PC-3 (cell line): ENCODE results near the gene ACTL9. TPM values are rescaled to one million over a fixed set of nuclear protein-coding genes. Genes with fewer than 3 reads are reported as not detected.
A peak's percentile ranks its signal among the peaks of the same experiment; 100 is the strongest.

ENCODE experiments used
- ATAC-seq: fragments of 200-7000 bp; cut with Tn5 transposase; 2 replicates; pipeline ENCODE4 v1.9.1; 2020; ENCODE audit warnings: mild to moderate bottlenecking, moderate library complexity
- BruUV-seq: library from RNA; stranded (reverse); fragments of 400-500 nt; replicated peaks from 2 replicates; lab custom pipeline; 2021; lab: Mats Ljungman, UMichigan
- CTCF ChIA-PET: fragments of 300-600 bp; sonication (Branson Sonifier 250); formaldehyde crosslinking; loops from one replicate; lab custom pipeline; 2022; ENCODE audit warnings: antibody characterized with exemption; lab: Charles Lee
- POLR2A ChIA-PET: fragments of 300-600 bp; sonication (Branson Sonifier 250); formaldehyde crosslinking; loops from one replicate; lab custom pipeline; 2022; ENCODE audit warnings: antibody characterized with exemption; ENCODE audit not compliant: unreplicated experiment; lab: Charles Lee
- DNase-seq: peaks from one replicate; pipeline ENCODE4 v3.0.0-alpha.2; 2015
- H2AFZ ChIP-seq: fragments of 300-600 bp; sonication (generic); 2 replicates; pipeline ENCODE4 v1.6.0; 2016; ENCODE audit warnings: antibody characterized with exemption, low read length
- H3F3A ChIP-seq: fragments of 300-600 bp; sonication (generic); one replicate; pipeline ENCODE4 v1.6.0; 2017; ENCODE audit warnings: antibody characterized with exemption, low read length, control low read depth, mild to moderate bottlenecking; ENCODE audit not compliant: unreplicated experiment
- H3K27ac ChIP-seq: fragments of 300-600 bp; sonication (generic); 2 replicates; pipeline ENCODE4 v1.5.1; 2016; ENCODE audit warnings: mild to moderate bottlenecking, low read length
- H3K27me3 ChIP-seq: fragments of 300-600 bp; sonication (generic); 2 replicates; pipeline ENCODE4 v1.6.1; 2016; ENCODE audit warnings: low read length, mixed read lengths
- H3K36me3 ChIP-seq: fragments of 300-600 bp; sonication (generic); 2 replicates; pipeline ENCODE4 v1.6.1; 2016; ENCODE audit warnings: low read depth, mixed run types, low read length, mixed read lengths
- H3K4me1 ChIP-seq: fragments of 300-600 bp; sonication (generic); 2 replicates; pipeline ENCODE4 v1.5.1; 2016; ENCODE audit warnings: low read length; ENCODE audit not compliant: insufficient read depth
- H3K4me2 ChIP-seq: fragments of 300-600 bp; sonication (generic); 2 replicates; pipeline ENCODE4 v1.6.0; 2016; ENCODE audit warnings: low read length
- H3K4me3 ChIP-seq: fragments of 300-600 bp; sonication (generic); 2 replicates; pipeline ENCODE4 v1.5.1; 2016; ENCODE audit warnings: mild to moderate bottlenecking, low read length, mixed read lengths
- H3K79me2 ChIP-seq: fragments of 300-600 bp; sonication (generic); 2 replicates; pipeline ENCODE4 v1.6.1; 2017; ENCODE audit warnings: low read length, mixed read lengths
- H3K9ac ChIP-seq: fragments of 300-600 bp; sonication (generic); 2 replicates; pipeline ENCODE4 v1.6.0; 2016; ENCODE audit warnings: mild to moderate bottlenecking, low read length
- H3K9me2 ChIP-seq: fragments of 300-600 bp; sonication (generic); replicated peaks from 2 replicates; pipeline ENCODE4 v1.6.1; 2016; ENCODE audit warnings: mixed run types, low read length, mixed read lengths
- H3K9me3 ChIP-seq: fragments of 300-600 bp; sonication (generic); 2 replicates; pipeline ENCODE4 v1.6.1; 2016; ENCODE audit warnings: low read length, mixed read lengths
- H4K20me1 ChIP-seq: fragments of 300-600 bp; sonication (generic); 2 replicates; pipeline ENCODE4 v1.6.1; 2016; ENCODE audit warnings: low read length, mixed read lengths
- EZH2 ChIP-seq: fragments of 300-600 bp; sonication (generic); IDR thresholded peaks from one replicate; pipeline ENCODE4 v1.6.1; 2017; ENCODE audit warnings: antibody characterized with exemption, mild to moderate bottlenecking, low read length; ENCODE audit not compliant: unreplicated experiment
- EZH2phosphoT487 ChIP-seq: fragments of 300-600 bp; sonication (generic); IDR thresholded peaks from 2 replicates; pipeline ENCODE4 v1.6.1; 2018; ENCODE audit warnings: mild to moderate bottlenecking, antibody characterized with exemption, low read length, borderline replicate concordance
- intact Hi-C: fragments of 100-400 bp; cut with micrococcal nuclease; formaldehyde crosslinking; loops from 2 replicates; pipeline ENCODE4 v1.9.0; 2023
- total RNA-seq: library from RNA; depleted of rRNA; stranded (reverse); fragments of >200 nt; gene quantifications from 2 replicates; pipeline ENCODE4 v1.2.3, GENCODE V29; 2014
- TF ChIP-seq, protein P1 (sequence below): fragments of 300-600 bp; sonication (generic); conservative IDR thresholded peaks from 2 replicates; pipeline ENCODE4 v1.5.1; 2017; ENCODE audit warnings: antibody characterized with exemption, low read depth, mild to moderate bottlenecking, low read length

The ACTL9 gene
- total RNA-seq, 1 experiment from 2014 or later, result not detected

GRCh38 chr19:8699908-8700307, 1.3 kb upstream of the ACTL9 start:
- Histone ChIP-seq H3K9me2 (no peaks in the 10 kb centered on the region), H3K36me3 (no peaks in the 10 kb centered on the region), H3K4me1 (no peaks in the 10 kb centered on the region), H3K9me3 (no peaks in the 10 kb centered on the region), H3K9ac (no peak overlapping the region), H3K4me2 (no peak overlapping the region), H3K27me3 (peaks cover 28% of the 10 kb centered on the region), H2AFZ (no peak overlapping the region), H3F3A (no peaks in the 10 kb centered on the region), H3K4me3 (no peak overlapping the region), H3K27ac (no peak overlapping the region), H3K79me2 (no peaks in the 10 kb centered on the region), H4K20me1 (no peaks in the 10 kb centered on the region)
- TF ChIP-seq EZH2phosphoT487, result no peak
- TF ChIP-seq, protein P1, sequence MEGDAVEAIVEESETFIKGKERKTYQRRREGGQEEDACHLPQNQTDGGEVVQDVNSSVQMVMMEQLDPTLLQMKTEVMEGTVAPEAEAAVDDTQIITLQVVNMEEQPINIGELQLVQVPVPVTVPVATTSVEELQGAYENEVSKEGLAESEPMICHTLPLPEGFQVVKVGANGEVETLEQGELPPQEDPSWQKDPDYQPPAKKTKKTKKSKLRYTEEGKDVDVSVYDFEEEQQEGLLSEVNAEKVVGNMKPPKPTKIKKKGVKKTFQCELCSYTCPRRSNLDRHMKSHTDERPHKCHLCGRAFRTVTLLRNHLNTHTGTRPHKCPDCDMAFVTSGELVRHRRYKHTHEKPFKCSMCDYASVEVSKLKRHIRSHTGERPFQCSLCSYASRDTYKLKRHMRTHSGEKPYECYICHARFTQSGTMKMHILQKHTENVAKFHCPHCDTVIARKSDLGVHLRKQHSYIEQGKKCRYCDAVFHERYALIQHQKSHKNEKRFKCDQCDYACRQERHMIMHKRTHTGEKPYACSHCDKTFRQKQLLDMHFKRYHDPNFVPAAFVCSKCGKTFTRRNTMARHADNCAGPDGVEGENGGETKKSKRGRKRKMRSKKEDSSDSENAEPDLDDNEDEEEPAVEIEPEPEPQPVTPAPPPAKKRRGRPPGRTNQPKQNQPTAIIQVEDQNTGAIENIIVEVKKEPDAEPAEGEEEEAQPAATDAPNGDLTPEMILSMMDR, result no peak
- no peak for TF ChIP-seq EZH2
- no TSS peak for BruUV-seq
- POLR2A ChIA-PET, result no interaction called here
- ATAC-seq (no peak), DNase-seq (no peak)
- intact Hi-C loops, result no loop called here
- CTCF ChIA-PET, result no interaction called here

DNA sequence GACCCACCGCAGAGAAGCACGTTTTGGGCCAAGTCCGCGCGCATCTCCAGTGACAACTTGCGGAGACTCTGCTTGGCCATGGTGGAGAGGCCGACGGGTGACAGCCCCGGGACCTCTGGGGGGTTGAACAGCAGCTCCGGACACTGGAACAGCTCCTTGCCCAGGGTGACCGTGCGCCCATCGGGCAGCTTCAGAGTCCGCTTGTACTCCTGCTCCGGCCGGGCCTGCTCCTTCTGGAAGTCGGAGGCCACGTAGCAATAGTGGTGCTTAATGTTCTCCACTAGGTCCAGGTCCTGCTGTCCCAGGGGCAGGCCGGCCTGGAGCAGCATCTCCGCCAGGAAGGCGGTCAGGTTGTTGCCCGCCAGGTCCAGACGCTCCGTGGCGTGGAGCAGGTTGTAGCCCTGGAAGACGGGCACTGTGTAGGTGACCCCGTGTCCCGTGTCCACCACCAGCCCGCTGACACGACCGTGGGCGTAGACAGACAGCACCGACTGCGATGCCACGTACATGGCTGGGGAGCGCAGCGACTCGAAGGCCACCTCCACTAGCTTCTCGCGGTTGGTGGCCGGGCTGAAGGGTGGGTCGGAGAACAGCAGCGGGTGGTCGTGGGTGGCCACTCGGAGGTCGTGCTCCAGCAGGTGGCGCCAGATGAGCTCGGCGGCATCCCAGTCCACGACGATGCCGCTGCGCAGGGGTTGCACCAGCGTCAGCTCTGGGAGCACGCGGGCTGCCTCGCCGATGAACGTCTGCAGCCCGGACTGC, 743 bp downstream of the ACTL9 start:
- no peak for TF ChIP-seq EZH2
- TF ChIP-seq, protein P1, result peak; percentile 56
- no TSS peak for BruUV-seq
- H3F3A ChIP-seq, result no peaks in the 10 kb centered on the region
- peaks cover 10% of the 10 kb centered on the region for H3K27me3 ChIP-seq
- H3K27ac ChIP-seq, result no peak overlapping the region
- H3K9me2 ChIP-seq, result no peaks in the 10 kb centered on the region
- no peaks in the 10 kb centered on the region for H3K9me3 ChIP-seq
- no peak overlapping the region for H3K4me2 ChIP-seq
- ChIA-PET CTCF (interaction anchor here (0.6 kb wide), 1 partner anchor 392 kb away, joined by 10 read pairs; no protein-coding TSS in a partner anchor), POLR2A (no interaction called here)
- H3K4me3 ChIP-seq, result no peak overlapping the region
- H2AFZ ChIP-seq, result no peak overlapping the region
- no peak for ATAC-seq
- intact Hi-C loops, result no loop called here
- H3K36me3 ChIP-seq, result no peaks in the 10 kb centered on the region
- DNase-seq, result no peak
- no peaks in the 10 kb centered on the region for H3K79me2 ChIP-seq
- H3K4me1 ChIP-seq, result no peaks in the 10 kb centered on the region
- H4K20me1 ChIP-seq, result no peaks in the 10 kb centered on the region
- H3K9ac ChIP-seq, result no peak overlapping the region

DNA sequence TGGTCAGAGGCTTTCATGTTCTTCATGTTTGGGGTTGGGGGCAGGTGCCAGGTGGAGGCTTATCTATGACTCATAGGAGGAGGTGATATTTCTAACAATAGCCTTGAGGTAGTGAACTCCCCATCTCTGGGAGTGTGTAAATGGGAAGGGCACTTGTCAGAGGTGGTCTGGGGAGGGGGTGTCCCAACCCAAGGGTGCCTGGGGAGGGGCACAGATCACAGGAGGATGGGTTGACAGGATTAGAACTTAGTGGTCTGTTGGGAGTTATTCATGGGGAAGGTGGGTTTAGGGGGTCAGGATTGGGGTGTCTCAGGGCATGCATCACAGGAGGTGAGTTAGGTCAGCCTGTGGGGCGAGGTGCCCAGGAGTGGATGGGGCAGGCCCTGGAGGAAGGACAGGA, 1.6 kb downstream of the ACTL9 start:
- no peak overlapping the region for H3K9ac ChIP-seq
- no TSS peak for BruUV-seq
- H3K36me3 ChIP-seq, result no peaks in the 10 kb centered on the region
- H3K4me3 ChIP-seq, result no peak overlapping the region
- ChIA-PET CTCF (no interaction called here), POLR2A (no interaction called here)
- no peaks in the 10 kb centered on the region for H4K20me1 ChIP-seq
- no peaks in the 10 kb centered on the region for H3F3A ChIP-seq
- no peaks in the 10 kb centered on the region for H3K9me2 ChIP-seq
- H3K27ac ChIP-seq, result no peak overlapping the region
- TF ChIP-seq EZH2phosphoT487 (no peak), EZH2 (no peak)
- TF ChIP-seq, protein P1, result no peak
- no peaks in the 10 kb centered on the region for H3K9me3 ChIP-seq
- no peak overlapping the region for H3K4me2 ChIP-seq
- H2AFZ ChIP-seq, result no peak overlapping the region
- intact Hi-C loops, result no loop called here
- peaks cover 9% of the 10 kb centered on the region for H3K27me3 ChIP-seq
- H3K79me2 ChIP-seq, result no peaks in the 10 kb centered on the region
- no peak for ATAC-seq
- no peaks in the 10 kb centered on the region for H3K4me1 ChIP-seq
- no peak for DNase-seq
